Psoas muscle (tissue), 8 donors: Measurements from ENCODE around the gene TRAPPC2L. TPM values are rescaled to one million over a fixed set of nuclear protein-coding genes. Genes with fewer than 3 reads are reported as not detected.

Experiments
- ATAC-seq, 4 donors: fragments of 200-7000 bp; cut with Tn5 transposase; one replicate each; pipeline ENCODE4 v1.9.1; 2020; ENCODE audit warnings: moderate library complexity in 3 of 4, mild to moderate bottlenecking in 2 of 4
- DNase-seq, 2 donors: peaks; one replicate each; pipeline ENCODE4 v3.0.0-alpha.2; 2020
- H3K27ac ChIP-seq: fragments of 200-600 bp; one replicate; pipeline ENCODE4 v1.8.0; 2022
- H3K27me3 ChIP-seq, 3 donors: fragments of 200-600 bp in 1 of 3; one replicate each; pipeline versions ENCODE4 v1.6.1 to v1.8.0; 2013 to 2022; ENCODE audit warnings: low read length in 2 of 3, mild to moderate bottlenecking in 2 of 3, moderate library complexity in 1 of 3; ENCODE audit not compliant: insufficient read depth in 3 of 3
- H3K36me3 ChIP-seq, 2 donors: fragments of 200-600 bp in 1 of 2; one replicate each; pipeline versions ENCODE4 v1.6.1 to v1.8.0; 2013 to 2022; ENCODE audit warnings: low read depth in 1 of 2, mild to moderate bottlenecking in 1 of 2, moderate library complexity in 1 of 2; ENCODE audit not compliant: insufficient read depth in 1 of 2
- H3K4me1 ChIP-seq: fragments of 200-600 bp; one replicate; pipeline ENCODE4 v1.8.0; 2022
- H3K4me3 ChIP-seq: fragments of 200-600 bp; one replicate; pipeline ENCODE4 v1.8.0; 2022; ENCODE audit warnings: mild to moderate bottlenecking
- H3K9me3 ChIP-seq: fragments of 200-600 bp; one replicate; pipeline ENCODE4 v1.8.0; 2022
- WGBS, 3 donors: extraction: QIAGEN DNeasy Blood & Tissue Kit; methylation state at CpG; one replicate each; pipeline versions ENCODE4 v1.1.6 to v1.1.7; 2013; 5-methylcytosine and 5-hydroxymethylcytosine counted together
- intact Hi-C, 2 donors: fragments of 100-400 bp; cut with DNase I; formaldehyde crosslinking; loops; one replicate each; pipeline versions ENCODE4 v1.11.0 to v1.14.2; 2022
- polyA plus RNA-seq, 3 donors: library from polyadenylated mRNA; stranded (reverse); fragments of 200-250 nt; gene quantifications; one replicate each; pipeline ENCODE4 v1.2.3, GENCODE V29; 2013
- total RNA-seq, 4 donors: library from RNA; stranded (reverse); fragmentation: NEBNext Ultra II Directional in 2 of 4; extraction: Animal tissue kit (Norgen Biotek cat#: 25700) in 2 of 4; gene quantifications; one replicate each; pipeline versions ENCODE4 v1.2.1 to v1.2.4, GENCODE V29; 2021 to 2023
- TF ChIP-seq, protein P1 (sequence below): fragments of 200-600 bp; IDR thresholded peaks from one replicate; pipeline ENCODE4 v1.8.0; 2022; ENCODE audit warnings: antibody characterized with exemption
- donor health status: healthy with polysubstance abuse.
- donor health status: DM: no; HTN: no; CAD: no; lungs with moderate emphysema.
- donor health status: Bipolar disorder and iron deficiency.
- donor health status: healthy.
- donor health status: DM: yes; HTN: yes; CAD: no.
- donor health status: DM: no; HTN: no; CAD: no.
- donor health status: DM: no; HTN: no; CAD: no.
- donor health status: DM: yes; HTN: yes; CAD: no.

Gene TRAPPC2L
- total and polyA plus RNA-seq, 7 donors, result 23.9 to 42.6 (median 38.6) TPM

DNA sequence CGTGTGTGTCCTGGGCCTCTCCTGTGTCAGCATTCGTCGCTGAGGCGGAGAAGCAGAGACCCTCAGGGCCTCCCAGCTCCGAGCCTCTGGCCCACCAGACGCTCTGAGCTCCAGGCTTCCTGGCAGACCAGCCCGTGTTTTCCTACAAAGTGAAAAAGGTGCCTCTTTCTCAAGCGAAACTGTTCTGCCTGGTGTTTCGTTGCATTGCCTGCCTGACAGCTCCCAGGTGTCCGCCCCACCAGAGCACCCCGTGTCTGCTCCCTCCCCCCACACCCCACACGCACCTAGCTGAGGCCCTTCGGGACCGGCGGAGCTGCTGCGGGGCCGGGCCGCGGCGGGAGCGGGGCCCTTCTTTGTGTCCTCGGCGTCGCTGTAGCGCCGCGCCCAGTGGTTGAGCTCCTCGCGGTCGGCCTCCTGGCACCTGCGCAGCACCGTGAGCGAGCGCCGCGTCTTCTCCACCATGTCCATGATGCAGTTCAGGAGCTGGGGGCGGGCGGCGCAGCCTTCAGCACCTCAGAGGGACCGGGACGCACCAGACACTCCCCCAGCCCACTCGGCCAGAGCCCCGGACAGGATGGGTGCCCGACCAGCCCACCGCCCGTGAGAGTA, 24.2 kb downstream of the TRAPPC2L start:
- Histone ChIP-seq H3K27ac (no peak overlapping the region), H3K36me3 (peaks cover 0 to 65% of the 10 kb centered on the region in 2 donors), H3K4me1 (peaks cover 33% of the 10 kb centered on the region), H3K9me3 (no peaks in the 10 kb centered on the region), H3K27me3 (no peaks in the 10 kb centered on the region), H3K4me3 (no peak overlapping the region)
- no peak for DNase-seq
- intact Hi-C loops, result no loop called here
- ATAC-seq, result no peak
- 84 to 91% (median 86%) methylated on average over 44 to 46 of the region's 46 CpGs for WGBS, 3 donors
- TF ChIP-seq, protein P1, sequence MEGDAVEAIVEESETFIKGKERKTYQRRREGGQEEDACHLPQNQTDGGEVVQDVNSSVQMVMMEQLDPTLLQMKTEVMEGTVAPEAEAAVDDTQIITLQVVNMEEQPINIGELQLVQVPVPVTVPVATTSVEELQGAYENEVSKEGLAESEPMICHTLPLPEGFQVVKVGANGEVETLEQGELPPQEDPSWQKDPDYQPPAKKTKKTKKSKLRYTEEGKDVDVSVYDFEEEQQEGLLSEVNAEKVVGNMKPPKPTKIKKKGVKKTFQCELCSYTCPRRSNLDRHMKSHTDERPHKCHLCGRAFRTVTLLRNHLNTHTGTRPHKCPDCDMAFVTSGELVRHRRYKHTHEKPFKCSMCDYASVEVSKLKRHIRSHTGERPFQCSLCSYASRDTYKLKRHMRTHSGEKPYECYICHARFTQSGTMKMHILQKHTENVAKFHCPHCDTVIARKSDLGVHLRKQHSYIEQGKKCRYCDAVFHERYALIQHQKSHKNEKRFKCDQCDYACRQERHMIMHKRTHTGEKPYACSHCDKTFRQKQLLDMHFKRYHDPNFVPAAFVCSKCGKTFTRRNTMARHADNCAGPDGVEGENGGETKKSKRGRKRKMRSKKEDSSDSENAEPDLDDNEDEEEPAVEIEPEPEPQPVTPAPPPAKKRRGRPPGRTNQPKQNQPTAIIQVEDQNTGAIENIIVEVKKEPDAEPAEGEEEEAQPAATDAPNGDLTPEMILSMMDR, result no peak

DNA sequence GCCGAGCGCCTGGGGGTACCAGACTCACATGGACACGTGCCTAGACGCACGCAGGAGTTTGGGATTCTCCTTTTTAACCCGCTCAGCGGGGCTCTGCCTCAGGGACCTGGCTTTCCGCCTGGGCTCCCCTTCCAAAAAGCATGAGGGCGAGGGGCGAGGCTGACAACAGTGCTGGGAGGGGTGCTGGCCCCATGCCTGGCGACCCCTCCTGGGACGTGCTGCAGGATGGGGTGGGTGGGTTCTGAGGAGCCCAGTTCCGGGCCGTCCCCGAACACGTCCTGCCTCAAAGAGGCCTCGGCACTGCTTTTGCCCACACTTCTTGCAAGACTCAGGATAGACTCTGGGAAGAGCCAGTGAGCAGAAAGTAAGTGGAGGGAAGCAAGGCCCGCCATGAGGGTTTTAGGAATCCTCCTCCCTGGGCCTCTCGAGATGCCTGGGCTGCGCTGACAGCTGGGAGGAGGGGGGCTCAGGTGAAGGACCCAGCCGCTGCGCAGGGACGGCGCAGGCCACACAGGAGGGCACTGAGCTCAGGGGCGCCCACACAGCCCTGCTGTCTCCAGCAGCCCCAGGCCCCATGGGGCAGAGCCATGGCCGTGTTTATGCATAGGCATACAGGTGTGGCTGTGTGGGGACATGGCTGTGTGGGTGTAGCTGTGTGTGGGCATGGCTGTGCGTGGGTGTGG, 24.9 kb downstream of the TRAPPC2L start:
- Histone ChIP-seq H3K27me3 (no peaks in the 10 kb centered on the region), H3K9me3 (no peaks in the 10 kb centered on the region), H3K27ac (no peak overlapping the region), H3K4me3 (no peak overlapping the region), H3K36me3 (peaks cover 0 to 58% of the 10 kb centered on the region in 2 donors), H3K4me1 (peaks cover 40% of the 10 kb centered on the region)
- ATAC-seq (no peak), DNase-seq (no peak)
- TF ChIP-seq, protein P1, result no peak
- WGBS, 3 donors, result 89 to 90% (median 90%) methylated on average over 23 to 27 of the region's 27 CpGs
- intact Hi-C loops, result no loop called here

DNA sequence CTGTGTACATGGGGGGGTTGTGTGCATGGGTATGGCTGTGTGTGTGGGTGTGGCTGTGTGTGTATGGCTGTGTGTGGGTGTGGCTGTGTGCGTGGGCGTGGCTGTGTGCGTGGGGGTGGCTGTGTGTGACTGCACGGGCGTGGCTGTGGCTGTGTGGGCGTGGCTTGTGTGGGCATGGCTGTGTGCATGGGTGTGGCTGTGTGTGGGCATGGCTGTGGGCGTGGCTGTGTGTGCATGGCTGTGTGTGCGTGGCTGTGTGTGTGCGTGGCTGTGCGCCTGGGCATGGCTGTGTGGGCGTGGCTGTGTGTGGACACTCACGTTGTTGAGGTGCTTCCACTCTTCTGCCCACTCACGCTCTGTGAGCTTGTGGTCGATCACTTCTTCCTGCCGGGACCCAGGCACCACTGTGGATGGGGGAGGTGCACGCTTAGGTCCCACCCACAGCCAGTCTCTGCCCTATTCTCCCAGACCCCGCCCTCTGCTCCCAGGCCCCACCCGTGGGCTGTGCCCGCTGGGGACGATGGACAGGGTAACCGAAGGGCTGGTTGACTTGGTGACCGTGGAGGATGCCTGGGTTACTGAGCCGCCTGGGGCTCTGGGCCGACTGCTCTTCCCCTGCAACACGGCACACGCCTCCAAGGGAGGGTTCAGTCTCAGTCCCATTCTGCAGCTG, 25.6 kb downstream of the TRAPPC2L start:
- peak overlapping the region; percentile 97 for H3K27ac ChIP-seq
- H3K4me1 ChIP-seq, result peaks cover 47% of the 10 kb centered on the region
- H3K36me3 ChIP-seq, result peaks cover 0 to 54% of the 10 kb centered on the region in 2 donors
- 79 to 83% (median 82%) methylated on average over 26 of the region's 26 CpGs for WGBS, 3 donors
- TF ChIP-seq, protein P1, result no peak
- DNase-seq (no peak), ATAC-seq (no peak)
- intact Hi-C loops, result loop anchor here in 1 of 2 donors (1.0 kb wide), 1 partner anchor 21 kb away; no protein-coding TSS in a partner anchor
- no peaks in the 10 kb centered on the region for H3K9me3 ChIP-seq
- no peaks in the 10 kb centered on the region for H3K27me3 ChIP-seq
- H3K4me3 ChIP-seq, result no peak overlapping the region

DNA sequence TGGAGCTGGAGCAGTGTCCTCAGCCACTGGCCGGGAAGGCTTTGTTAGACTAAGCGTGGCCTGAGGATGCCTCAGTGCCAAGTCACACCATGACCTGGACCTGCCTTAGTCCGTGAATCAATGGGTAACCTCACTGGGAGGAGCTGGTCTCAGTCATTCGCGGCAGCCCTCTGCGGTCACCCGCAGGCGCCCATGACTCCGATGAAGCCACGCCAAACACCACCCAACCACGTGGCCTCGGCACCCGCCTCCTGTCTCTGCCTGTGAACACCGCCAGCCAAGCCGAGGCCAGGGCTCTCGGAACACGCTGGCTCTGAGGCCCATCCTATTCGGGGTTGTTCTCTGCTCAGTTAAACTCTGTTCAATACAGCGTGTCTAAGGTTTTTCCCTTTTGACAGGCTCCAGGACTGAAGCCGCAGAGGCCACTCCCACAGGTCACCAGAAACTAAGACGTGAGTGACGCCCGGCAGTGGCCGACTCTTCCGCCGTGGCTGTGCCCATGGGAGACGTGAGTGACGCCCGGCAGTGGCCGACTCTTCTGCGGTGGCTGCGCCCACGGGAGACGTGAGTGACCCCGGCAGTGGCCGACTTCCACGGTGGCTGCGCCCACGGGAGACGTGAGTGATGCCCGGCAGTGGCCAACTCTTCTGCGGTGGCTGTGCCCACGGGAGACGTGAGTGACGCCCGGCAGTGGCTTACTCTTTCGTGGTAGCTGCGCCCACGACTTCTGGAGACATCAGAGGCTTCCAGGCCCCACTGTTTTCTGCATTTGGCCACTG, 26.4 kb downstream of the TRAPPC2L start:
- intact Hi-C loops, result loop anchor here in 1 of 2 donors (1.0 kb wide), 1 partner anchor 20 kb away; no protein-coding TSS in a partner anchor
- peaks cover 54% of the 10 kb centered on the region for H3K4me1 ChIP-seq
- ATAC-seq, result peak; percentile 74 to 81 (median 78)
- peak overlapping the region; percentile 60 for H3K4me3 ChIP-seq
- no peaks in the 10 kb centered on the region for H3K9me3 ChIP-seq
- peak overlapping the region; percentile 97 for H3K27ac ChIP-seq
- 40 to 77% (median 47%) methylated on average over 49 of the region's 49 CpGs for WGBS, 3 donors
- DNase-seq, result peak; percentile 64 to 84
- H3K36me3 ChIP-seq, result peaks cover 0 to 47% of the 10 kb centered on the region in 2 donors
- TF ChIP-seq, protein P1, result no peak
- H3K27me3 ChIP-seq, result no peaks in the 10 kb centered on the region
